K562 (cell line): Measurements from ENCODE around the gene RPS2. TPM values are rescaled to one million over a fixed set of nuclear protein-coding genes. Genes with fewer than 3 reads are reported as not detected.

Experiments used
- CREB1 ChIP-seq, 2 experiments: sonication (generic) in 1 of 2; formaldehyde crosslinking in 1 of 2; IDR thresholded peaks; 2 replicates each; pipeline versions ENCODE4 v1.6.1 to v1.8.0; 2012 to 2022; ENCODE audit warnings: inconsistent platforms in 1 of 2, mild to moderate bottlenecking in 1 of 2, missing genetic modification reagents in 1 of 2, moderate library complexity in 1 of 2
- E2F8 ChIP-seq: fragments of 450-650 bp; IDR thresholded peaks from 2 replicates; pipeline ENCODE4 v1.7.1; 2018; ENCODE audit warnings: mild to moderate bottlenecking, low read depth; ENCODE audit not compliant: partially characterized antibody
- HLTF ChIP-seq: fragments of 450-650 bp; IDR thresholded peaks from 2 replicates; pipeline ENCODE4 v1.6.1; 2016
- PHB2 ChIP-seq: fragments of 450-650 bp; IDR thresholded peaks from 2 replicates; pipeline ENCODE4 v1.6.1; 2017; ENCODE audit warnings: low read depth
- SUPT5H ChIP-seq: fragments of 450-650 bp; IDR thresholded peaks from 2 replicates; pipeline ENCODE4 v1.6.1; 2016
- ZFX ChIP-seq: sonication (generic); formaldehyde crosslinking; IDR thresholded peaks from 2 replicates; pipeline ENCODE4 v1.8.0; 2022; ENCODE audit warnings: mild to moderate bottlenecking, missing genetic modification reagents, moderate library complexity
- ZNF717 ChIP-seq: fragments of 250-450 bp; sonication (Bioruptor Pico); IDR thresholded peaks from 2 replicates; pipeline ENCODE4 v1.5.0; 2021
- polyA plus RNA-seq, 8 experiments: library from polyadenylated mRNA; depleted of rRNA in 4 of 8; stranded (reverse) in 5 of 8; unstranded in 3 of 8; fragments of >200 nt; fragmentation: Nextera tagmentation in 2 of 8; fragmentation: Illumina TruSeq in 1 of 8; extraction: Ambion mirVana in 2 of 8; extraction: Trizol in 1 of 8; gene quantifications; 2 replicates each; pipeline versions ENCODE4 v1.2.1 to v1.2.3, GENCODE V29; 2011 to 2014; ENCODE audit warnings: inconsistent platforms in 1 of 8, missing spikeins in 1 of 8
- total RNA-seq, 7 experiments: library from RNA; depleted of rRNA in 6 of 7; stranded (reverse); fragments of >200 nt in 6 of 7; fragmentation: Illumina TruSeq in 2 of 7; extraction: Trizol in 2 of 7; gene quantifications; 2 replicates each; pipeline versions ENCODE4 v1.2.1 to v1.2.3, GENCODE V29; 2011 to 2021; ENCODE audit warnings: low replicate concordance in 1 of 7
- TF ChIP-seq, protein P1 (sequence below): fragments of 450-650 bp; IDR thresholded peaks from 2 replicates; pipeline ENCODE4 v1.6.1; 2016; ENCODE audit warnings: low read depth
- TF ChIP-seq, protein P2 (sequence below): fragments of 250-450 bp; sonication (Bioruptor Pico); IDR thresholded peaks from 2 replicates; pipeline ENCODE4 v1.9.0; 2021; ENCODE audit warnings: mild to moderate bottlenecking, inconsistent platforms
- TF ChIP-seq, protein P3 (sequence below): sonication (generic); formaldehyde crosslinking; IDR thresholded peaks from 2 replicates; pipeline ENCODE4 v1.5.0; 2020; ENCODE audit warnings: missing genetic modification reagents

Gene RPS2
- total and polyA plus RNA-seq, 9 of the 15 experiments (the other 6 are each of a cell fraction or from before 2014, with no cell fraction given), result 834 to 4,794 (median 3,793) TPM

- TF ChIP-seq, protein P1, sequence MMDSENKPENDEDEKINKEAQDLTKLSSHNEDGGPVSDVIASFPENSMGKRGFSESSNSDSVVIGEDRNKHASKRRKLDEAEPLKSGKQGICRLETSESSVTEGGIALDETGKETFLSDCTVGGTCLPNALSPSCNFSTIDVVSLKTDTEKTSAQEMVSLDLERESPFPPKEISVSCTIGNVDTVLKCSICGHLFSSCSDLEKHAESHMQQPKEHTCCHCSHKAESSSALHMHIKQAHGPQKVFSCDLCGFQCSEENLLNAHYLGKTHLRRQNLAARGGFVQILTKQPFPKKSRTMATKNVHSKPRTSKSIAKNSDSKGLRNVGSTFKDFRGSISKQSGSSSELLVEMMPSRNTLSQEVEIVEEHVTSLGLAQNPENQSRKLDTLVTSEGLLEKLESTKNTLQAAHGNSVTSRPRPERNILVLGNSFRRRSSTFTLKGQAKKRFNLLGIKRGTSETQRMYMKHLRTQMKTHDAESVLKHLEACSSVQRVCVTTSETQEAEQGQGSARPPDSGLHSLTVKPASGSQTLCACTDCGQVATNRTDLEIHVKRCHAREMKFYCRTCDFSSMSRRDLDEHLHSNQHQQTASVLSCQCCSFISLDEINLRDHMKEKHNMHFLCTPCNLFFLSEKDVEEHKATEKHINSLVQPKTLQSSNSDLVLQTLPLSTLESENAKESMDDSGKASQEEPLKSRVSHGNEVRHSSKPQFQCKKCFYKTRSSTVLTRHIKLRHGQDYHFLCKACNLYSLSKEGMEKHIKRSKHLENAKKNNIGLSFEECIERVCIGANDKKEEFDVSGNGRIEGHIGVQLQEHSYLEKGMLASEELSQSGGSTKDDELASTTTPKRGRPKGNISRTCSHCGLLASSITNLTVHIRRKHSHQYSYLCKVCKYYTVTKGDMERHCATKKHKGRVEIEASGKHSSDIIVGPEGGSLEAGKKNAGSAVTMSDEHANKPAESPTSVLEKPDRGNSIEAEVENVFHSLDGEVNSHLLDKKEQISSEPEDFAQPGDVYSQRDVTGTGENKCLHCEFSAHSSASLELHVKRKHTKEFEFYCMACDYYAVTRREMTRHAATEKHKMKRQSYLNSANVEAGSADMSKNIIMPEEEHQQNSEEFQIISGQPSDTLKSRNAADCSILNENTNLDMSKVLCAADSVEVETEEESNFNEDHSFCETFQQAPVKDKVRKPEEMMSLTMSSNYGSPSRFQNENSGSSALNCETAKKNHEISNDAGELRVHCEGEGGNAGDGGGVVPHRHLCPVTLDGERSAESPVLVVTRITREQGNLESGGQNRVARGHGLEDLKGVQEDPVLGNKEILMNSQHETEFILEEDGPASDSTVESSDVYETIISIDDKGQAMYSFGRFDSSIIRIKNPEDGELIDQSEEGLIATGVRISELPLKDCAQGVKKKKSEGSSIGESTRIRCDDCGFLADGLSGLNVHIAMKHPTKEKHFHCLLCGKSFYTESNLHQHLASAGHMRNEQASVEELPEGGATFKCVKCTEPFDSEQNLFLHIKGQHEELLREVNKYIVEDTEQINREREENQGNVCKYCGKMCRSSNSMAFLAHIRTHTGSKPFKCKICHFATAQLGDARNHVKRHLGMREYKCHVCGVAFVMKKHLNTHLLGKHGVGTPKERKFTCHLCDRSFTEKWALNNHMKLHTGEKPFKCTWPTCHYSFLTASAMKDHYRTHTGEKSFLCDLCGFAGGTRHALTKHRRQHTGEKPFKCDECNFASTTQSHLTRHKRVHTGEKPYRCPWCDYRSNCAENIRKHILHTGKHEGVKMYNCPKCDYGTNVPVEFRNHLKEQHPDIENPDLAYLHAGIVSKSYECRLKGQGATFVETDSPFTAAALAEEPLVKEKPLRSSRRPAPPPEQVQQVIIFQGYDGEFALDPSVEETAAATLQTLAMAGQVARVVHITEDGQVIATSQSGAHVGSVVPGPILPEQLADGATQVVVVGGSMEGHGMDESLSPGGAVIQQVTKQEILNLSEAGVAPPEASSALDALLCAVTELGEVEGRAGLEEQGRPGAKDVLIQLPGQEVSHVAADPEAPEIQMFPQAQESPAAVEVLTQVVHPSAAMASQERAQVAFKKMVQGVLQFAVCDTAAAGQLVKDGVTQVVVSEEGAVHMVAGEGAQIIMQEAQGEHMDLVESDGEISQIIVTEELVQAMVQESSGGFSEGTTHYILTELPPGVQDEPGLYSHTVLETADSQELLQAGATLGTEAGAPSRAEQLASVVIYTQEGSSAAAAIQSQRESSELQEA, result no peak
- TF ChIP-seq CREB1 (IDR thresholded peaks at IDR 0.05) (peak; percentile 33; the same call in 1 of the 2 replicates), CREB1 (CRISPR knock-in tag; IDR thresholded peaks at IDR 0.05) (no peak; the same call in none of the 2 replicates), E2F8 (no peak), ZFX (CRISPR knock-in tag) (peak; percentile 55), PHB2 (no peak), SUPT5H (peak; percentile 29; the same call in 1 of the 2 replicates), HLTF (peak; percentile 24; the same call in 1 of the 2 replicates), ZNF717 (CRISPR knock-in tag) (no peak)
- TF ChIP-seq, protein P2, sequence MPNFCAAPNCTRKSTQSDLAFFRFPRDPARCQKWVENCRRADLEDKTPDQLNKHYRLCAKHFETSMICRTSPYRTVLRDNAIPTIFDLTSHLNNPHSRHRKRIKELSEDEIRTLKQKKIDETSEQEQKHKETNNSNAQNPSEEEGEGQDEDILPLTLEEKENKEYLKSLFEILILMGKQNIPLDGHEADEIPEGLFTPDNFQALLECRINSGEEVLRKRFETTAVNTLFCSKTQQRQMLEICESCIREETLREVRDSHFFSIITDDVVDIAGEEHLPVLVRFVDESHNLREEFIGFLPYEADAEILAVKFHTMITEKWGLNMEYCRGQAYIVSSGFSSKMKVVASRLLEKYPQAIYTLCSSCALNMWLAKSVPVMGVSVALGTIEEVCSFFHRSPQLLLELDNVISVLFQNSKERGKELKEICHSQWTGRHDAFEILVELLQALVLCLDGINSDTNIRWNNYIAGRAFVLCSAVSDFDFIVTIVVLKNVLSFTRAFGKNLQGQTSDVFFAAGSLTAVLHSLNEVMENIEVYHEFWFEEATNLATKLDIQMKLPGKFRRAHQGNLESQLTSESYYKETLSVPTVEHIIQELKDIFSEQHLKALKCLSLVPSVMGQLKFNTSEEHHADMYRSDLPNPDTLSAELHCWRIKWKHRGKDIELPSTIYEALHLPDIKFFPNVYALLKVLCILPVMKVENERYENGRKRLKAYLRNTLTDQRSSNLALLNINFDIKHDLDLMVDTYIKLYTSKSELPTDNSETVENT (CRISPR knock-in tag), result no peak
- TF ChIP-seq, protein P3, sequence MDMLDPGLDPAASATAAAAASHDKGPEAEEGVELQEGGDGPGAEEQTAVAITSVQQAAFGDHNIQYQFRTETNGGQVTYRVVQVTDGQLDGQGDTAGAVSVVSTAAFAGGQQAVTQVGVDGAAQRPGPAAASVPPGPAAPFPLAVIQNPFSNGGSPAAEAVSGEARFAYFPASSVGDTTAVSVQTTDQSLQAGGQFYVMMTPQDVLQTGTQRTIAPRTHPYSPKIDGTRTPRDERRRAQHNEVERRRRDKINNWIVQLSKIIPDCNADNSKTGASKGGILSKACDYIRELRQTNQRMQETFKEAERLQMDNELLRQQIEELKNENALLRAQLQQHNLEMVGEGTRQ, result peak; percentile 42; the same call in 1 of the 2 replicates
Observed at GRCh38 chr16:2003827-2004641, 39.4 kb upstream of the RPS2 start (continued).
